IMR-90 (cell line): ENCODE measurements around the gene TRMO.

Experiments
- BHLHE40 ChIP-seq: fragments of 150-350 bp; IDR thresholded peaks from 2 replicates; pipeline ENCODE4 v1.6.1; 2016; ENCODE audit warnings: mild to moderate bottlenecking, low read depth, low read length
- CEBPB ChIP-seq: IDR thresholded peaks from 2 replicates; pipeline ENCODE4 v1.6.1; 2012; ENCODE audit warnings: low read depth, low read length, improper control_type of control experiment
- CTCF ChIP-seq: conservative IDR thresholded peaks from 2 replicates; pipeline ENCODE4 v1.5.1; 2012; ENCODE audit warnings: mild to moderate bottlenecking, low read depth, low read length, improper control_type of control experiment
- FOS ChIP-seq: fragments of 150-350 bp; IDR thresholded peaks from 2 replicates; pipeline ENCODE4 v1.6.1; 2016; ENCODE audit warnings: low read depth, low read length
- MAFK ChIP-seq: IDR thresholded peaks from 2 replicates; pipeline ENCODE4 v1.6.1; 2012; ENCODE audit warnings: low read depth, low read length, improper control_type of control experiment
- MXI1 ChIP-seq: IDR thresholded peaks from 2 replicates; pipeline ENCODE4 v1.6.1; 2012; ENCODE audit warnings: low read depth, mild to moderate bottlenecking, low read length, moderate library complexity, borderline replicate concordance
- POLR2A ChIP-seq: IDR thresholded peaks from 2 replicates; pipeline ENCODE4 v1.6.1; 2012; ENCODE audit warnings: mild to moderate bottlenecking, low read depth, low read length
- RAD21 ChIP-seq: IDR thresholded peaks from 2 replicates; pipeline ENCODE4 v1.6.1; 2012; ENCODE audit warnings: low read length, improper control_type of control experiment
- RCOR1 ChIP-seq: IDR thresholded peaks from 2 replicates; pipeline ENCODE4 v1.6.1; 2012; ENCODE audit warnings: mild to moderate bottlenecking, low read length, improper control_type of control experiment; ENCODE audit not compliant: insufficient replicate concordance
- USF2 ChIP-seq: fragments of 150-350 bp; IDR thresholded peaks from 2 replicates; pipeline ENCODE4 v1.6.1; 2017; ENCODE audit warnings: mild to moderate bottlenecking, antibody characterized with exemption, low read length, low read depth

- TF ChIP-seq CTCF: no peak
- no peak for TF ChIP-seq BHLHE40
- TF ChIP-seq USF2: no peak
- no peak for TF ChIP-seq POLR2A
- no peak for TF ChIP-seq MAFK
- no peak for TF ChIP-seq FOS
- no peak for TF ChIP-seq MXI1
- no peak for TF ChIP-seq RCOR1
- no peak for TF ChIP-seq CEBPB
- no peak for TF ChIP-seq RAD21
Observed at GRCh38 chr9:97903177-97903576, 19.1 kb downstream of the TRMO start.
